Measurements from ENCODE around the gene PARVG.

Gene PARVG

DNA sequence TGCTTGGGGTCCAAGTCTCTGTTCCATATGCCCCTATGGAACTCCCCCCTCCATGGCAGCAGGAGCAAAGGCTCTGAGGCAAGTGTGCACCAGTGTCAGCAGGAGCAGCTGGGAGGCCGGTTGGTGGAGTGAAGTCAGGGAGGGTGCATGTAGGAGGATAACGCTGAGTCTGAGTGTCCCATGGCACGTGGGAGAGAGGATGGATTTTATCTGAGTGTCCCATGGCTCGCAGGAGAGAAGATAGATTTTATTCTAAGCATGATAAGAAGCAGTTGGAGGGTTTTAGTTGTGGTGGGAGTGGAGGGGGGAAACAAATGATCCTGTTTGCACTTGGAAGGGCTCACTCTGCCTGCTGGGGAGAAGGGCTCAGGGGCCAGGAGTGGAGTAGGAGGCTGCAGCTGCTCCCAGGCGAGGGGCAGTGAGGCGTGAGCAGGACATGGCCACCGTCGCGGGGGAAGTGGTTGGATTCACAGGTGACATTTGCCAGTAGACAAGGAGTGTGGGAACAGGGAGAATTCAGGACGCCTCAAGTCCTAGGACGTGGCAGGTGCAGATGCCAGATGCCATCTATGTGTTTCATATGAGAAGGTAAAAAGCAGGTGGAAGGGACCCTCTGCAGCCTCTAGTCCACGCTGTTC lies 33.6 kb upstream of the PARVG start:
- Histone ChIP-seq H3K9me3 (replicated peaks; ENCODE audit: insufficient read depth, low read length) (no peaks in the 10 kb centered on the region), H3K27me3 (replicated peaks; ENCODE audit: insufficient read depth, low read length) (no peaks in the 10 kb centered on the region), H3K36me3 (replicated peaks; ENCODE audit: insufficient read depth, low read length) (no peaks in the 10 kb centered on the region), H3K9me2 (replicated peaks; ENCODE audit: insufficient read depth, low read length) (no peaks in the 10 kb centered on the region), H3K4me2 (ENCODE audit: low read depth, low read length) (no peak overlapping the region), H3K4me3 (ENCODE audit: low read length) (no peak overlapping the region), H2AFZ (ENCODE audit: low read length) (no peak overlapping the region), H3K9ac (ENCODE audit: low read length) (no peak overlapping the region), H3K79me2 (ENCODE audit: low read length) (no peaks in the 10 kb centered on the region), H4K20me1 (ENCODE audit: insufficient read depth, low read length) (no peaks in the 10 kb centered on the region), H3K4me1 (ENCODE audit: low read length) (no peaks in the 10 kb centered on the region), H3K27ac (ENCODE audit: low read length) (no peak overlapping the region), H3F3A (ENCODE audit: insufficient read depth, low read length) (no peaks in the 10 kb centered on the region)
- no peak for DNase-seq
- no peak for TF ChIP-seq EZH2phosphoT487 (IDR thresholded peaks at IDR 0.05; ENCODE audit: low read length)
- TF ChIP-seq, protein P1, sequence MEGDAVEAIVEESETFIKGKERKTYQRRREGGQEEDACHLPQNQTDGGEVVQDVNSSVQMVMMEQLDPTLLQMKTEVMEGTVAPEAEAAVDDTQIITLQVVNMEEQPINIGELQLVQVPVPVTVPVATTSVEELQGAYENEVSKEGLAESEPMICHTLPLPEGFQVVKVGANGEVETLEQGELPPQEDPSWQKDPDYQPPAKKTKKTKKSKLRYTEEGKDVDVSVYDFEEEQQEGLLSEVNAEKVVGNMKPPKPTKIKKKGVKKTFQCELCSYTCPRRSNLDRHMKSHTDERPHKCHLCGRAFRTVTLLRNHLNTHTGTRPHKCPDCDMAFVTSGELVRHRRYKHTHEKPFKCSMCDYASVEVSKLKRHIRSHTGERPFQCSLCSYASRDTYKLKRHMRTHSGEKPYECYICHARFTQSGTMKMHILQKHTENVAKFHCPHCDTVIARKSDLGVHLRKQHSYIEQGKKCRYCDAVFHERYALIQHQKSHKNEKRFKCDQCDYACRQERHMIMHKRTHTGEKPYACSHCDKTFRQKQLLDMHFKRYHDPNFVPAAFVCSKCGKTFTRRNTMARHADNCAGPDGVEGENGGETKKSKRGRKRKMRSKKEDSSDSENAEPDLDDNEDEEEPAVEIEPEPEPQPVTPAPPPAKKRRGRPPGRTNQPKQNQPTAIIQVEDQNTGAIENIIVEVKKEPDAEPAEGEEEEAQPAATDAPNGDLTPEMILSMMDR (IDR thresholded peaks at IDR 0.05; ENCODE audit: low read length): no peak
- no peak for TF ChIP-seq EZH2 (optimal IDR thresholded peaks at IDR 0.05; ENCODE audit: low read depth, low read length)

DNA sequence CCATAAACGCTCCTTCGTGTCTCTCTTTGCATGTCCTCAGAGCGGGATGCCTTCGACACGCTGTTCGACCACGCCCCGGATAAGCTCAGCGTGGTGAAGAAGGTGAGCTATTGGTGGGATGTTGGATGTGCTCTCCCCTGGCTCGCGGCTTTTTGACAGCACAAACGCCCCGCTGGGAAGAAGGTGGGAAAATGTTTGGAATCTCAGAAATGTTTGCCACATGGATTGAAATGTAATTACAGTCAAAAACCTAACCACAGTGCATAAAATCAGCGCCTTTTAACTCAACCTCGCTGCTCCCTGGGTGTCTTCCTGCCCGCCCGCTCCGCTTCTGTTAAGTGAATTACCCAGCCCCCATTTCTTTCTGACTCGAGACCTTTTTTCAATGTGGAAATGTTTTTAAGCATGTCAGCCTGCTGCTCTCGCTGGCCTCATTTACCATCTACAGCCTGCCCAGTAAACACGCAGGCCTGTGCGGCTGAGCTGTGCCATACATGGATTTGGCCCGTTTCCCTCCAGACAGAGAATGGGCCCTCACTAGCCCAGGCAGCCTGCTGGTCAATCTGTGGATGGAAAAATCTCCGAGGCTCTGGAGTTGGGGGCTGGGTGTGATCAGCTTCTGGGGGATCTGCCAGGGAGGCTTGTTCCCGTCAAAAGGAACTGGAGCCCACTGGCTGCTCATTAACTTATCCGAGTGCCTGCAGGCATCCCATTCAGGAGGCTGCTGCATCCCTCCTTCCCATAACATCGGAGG lies 32.7 kb upstream of the PARVG start:
- H3K4me2 ChIP-seq (ENCODE audit: low read depth, low read length): no peak overlapping the region
- no peaks in the 10 kb centered on the region for H3K9me3 ChIP-seq (replicated peaks; ENCODE audit: insufficient read depth, low read length)
- H3K36me3 ChIP-seq (replicated peaks; ENCODE audit: insufficient read depth, low read length): no peaks in the 10 kb centered on the region
- no peak overlapping the region for H3K9ac ChIP-seq (ENCODE audit: low read length)
- no peaks in the 10 kb centered on the region for H3K9me2 ChIP-seq (replicated peaks; ENCODE audit: insufficient read depth, low read length)
- no peak overlapping the region for H2AFZ ChIP-seq (ENCODE audit: low read length)
- no peaks in the 10 kb centered on the region for H3K79me2 ChIP-seq (ENCODE audit: low read length)
- no peaks in the 10 kb centered on the region for H4K20me1 ChIP-seq (ENCODE audit: insufficient read depth, low read length)
- no peak overlapping the region for H3K4me3 ChIP-seq (ENCODE audit: low read length)
- TF ChIP-seq, protein P1 (IDR thresholded peaks at IDR 0.05; ENCODE audit: low read length): no peak
- no peak for TF ChIP-seq EZH2phosphoT487 (IDR thresholded peaks at IDR 0.05; ENCODE audit: low read length)
- no peak for TF ChIP-seq EZH2 (optimal IDR thresholded peaks at IDR 0.05; ENCODE audit: low read depth, low read length)
- no peaks in the 10 kb centered on the region for H3K4me1 ChIP-seq (ENCODE audit: low read length)
- H3K27ac ChIP-seq (ENCODE audit: low read length): no peak overlapping the region
- no peak for DNase-seq
- H3K27me3 ChIP-seq (replicated peaks; ENCODE audit: insufficient read depth, low read length): no peaks in the 10 kb centered on the region
- no peaks in the 10 kb centered on the region for H3F3A ChIP-seq (ENCODE audit: insufficient read depth, low read length)

DNA sequence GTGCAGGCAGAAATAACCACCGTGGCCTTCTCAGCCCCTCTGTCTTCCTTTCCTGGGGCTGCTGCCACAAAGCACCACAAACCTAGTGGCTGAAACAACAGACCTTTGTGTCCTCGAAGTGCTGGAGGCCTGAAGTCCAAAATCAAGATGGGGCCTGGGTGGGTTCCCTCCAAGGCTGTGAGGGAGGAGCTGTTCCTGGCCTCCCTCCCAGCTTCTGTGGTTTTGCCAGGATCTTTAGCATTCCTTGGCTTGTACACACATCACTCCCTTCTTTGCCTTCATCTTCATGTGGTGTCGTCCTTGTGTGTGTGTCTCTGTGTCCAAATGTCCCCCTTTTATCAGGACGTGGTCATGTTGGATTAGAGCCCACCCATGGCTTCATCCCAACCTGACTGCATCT lies 29.0 kb upstream of the PARVG start:
- Histone ChIP-seq H3K36me3 (replicated peaks; ENCODE audit: insufficient read depth, low read length) (no peaks in the 10 kb centered on the region), H3K79me2 (ENCODE audit: low read length) (no peaks in the 10 kb centered on the region), H4K20me1 (ENCODE audit: insufficient read depth, low read length) (no peaks in the 10 kb centered on the region), H3K4me3 (ENCODE audit: low read length) (no peak overlapping the region), H3K9me3 (replicated peaks; ENCODE audit: insufficient read depth, low read length) (no peaks in the 10 kb centered on the region), H3K4me2 (ENCODE audit: low read depth, low read length) (no peak overlapping the region), H3K9me2 (replicated peaks; ENCODE audit: insufficient read depth, low read length) (no peaks in the 10 kb centered on the region), H3K4me1 (ENCODE audit: low read length) (no peaks in the 10 kb centered on the region), H2AFZ (ENCODE audit: low read length) (no peak overlapping the region), H3K27me3 (replicated peaks; ENCODE audit: insufficient read depth, low read length) (no peaks in the 10 kb centered on the region), H3K9ac (ENCODE audit: low read length) (no peak overlapping the region), H3K27ac (ENCODE audit: low read length) (no peak overlapping the region), H3F3A (ENCODE audit: insufficient read depth, low read length) (no peaks in the 10 kb centered on the region)
- DNase-seq: no peak
- TF ChIP-seq, protein P1 (IDR thresholded peaks at IDR 0.05; ENCODE audit: low read length): no peak
- no peak for TF ChIP-seq EZH2phosphoT487 (IDR thresholded peaks at IDR 0.05; ENCODE audit: low read length)
- TF ChIP-seq EZH2 (optimal IDR thresholded peaks at IDR 0.05; ENCODE audit: low read depth, low read length): no peak
